DND-41 (cell line): Measurements from ENCODE around the gene IFT88.

ENCODE experiments used
- CTCF ChIP-seq: IDR thresholded peaks from 2 replicates; pipeline ENCODE4 v1.5.1; 2012; ENCODE audit warnings: borderline replicate concordance, low read length, moderate library complexity, mild to moderate bottlenecking; ENCODE audit not compliant: poor library complexity, severe bottlenecking; ENCODE audit errors: extremely low read depth
- EZH2 ChIP-seq: IDR thresholded peaks from 3 replicates; pipeline ENCODE4 v1.6.1; 2012; ENCODE audit warnings: borderline replicate concordance, low read depth, mild to moderate bottlenecking, moderate library complexity, low read length, inconsistent platforms; ENCODE audit not compliant: severe bottlenecking

GRCh38 chr13:20654156-20654555 is 87.2 kb downstream of the IFT88 start:
- TF ChIP-seq CTCF: no peak
- TF ChIP-seq EZH2: no peak
